Stimulated activated CD8-positive, alpha-beta memory T cell treated with anti-CD3 and anti-CD28 coated beads, Interleukin-4, amount 100 ng/mL, for 4 hours (primary cell): ENCODE measurements around the gene TEAD3.

Experiments used
- DNase-seq, 2 donors: peaks; one replicate each; pipeline ENCODE4 v3.0.0-alpha.2; 2020; ENCODE audit warnings: low read depth in 2 of 2, low spot score in 1 of 2

The TEAD3 gene

DNA sequence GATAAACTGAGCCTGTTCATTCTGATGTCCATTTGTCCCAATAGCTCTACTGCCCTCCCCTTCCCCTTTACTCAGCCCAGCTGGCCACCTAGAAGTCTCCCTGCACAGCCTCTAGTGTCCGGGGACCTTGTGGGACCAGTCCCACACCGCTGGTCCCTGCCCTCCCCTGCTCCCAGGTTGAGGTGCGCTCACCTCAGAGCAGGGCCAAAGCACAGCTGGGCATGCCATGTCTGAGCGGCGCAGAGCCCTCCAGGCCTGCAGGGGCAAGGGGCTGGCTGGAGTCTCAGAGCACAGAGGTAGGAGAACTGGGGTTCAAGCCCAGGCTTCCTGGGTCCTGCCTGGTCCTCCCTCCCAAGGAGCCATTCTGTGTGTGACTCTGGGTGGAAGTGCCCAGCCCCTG is 69.4 kb downstream of the TEAD3 start:
- no peak for DNase-seq

DNA sequence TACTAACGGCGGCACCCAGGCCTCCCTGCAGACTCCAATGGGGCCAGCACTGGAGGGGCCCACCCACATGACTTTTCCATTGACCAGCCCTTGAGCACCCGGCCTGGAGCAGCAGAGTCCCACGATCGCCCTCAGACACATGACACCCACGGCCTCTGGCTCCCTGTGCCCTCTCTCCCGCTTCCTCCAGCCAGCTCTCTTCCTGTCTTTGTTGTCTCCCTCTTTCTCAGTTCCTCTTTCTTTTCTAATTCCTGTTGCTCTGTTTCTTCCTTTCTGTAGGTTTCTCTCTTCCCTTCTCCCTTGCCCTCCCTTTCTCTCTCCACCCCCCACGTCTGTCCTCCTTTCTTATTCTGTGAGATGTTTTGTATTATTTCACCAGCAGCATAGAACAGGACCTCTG is 70.8 kb downstream of the TEAD3 start:
- no peak for DNase-seq

DNA sequence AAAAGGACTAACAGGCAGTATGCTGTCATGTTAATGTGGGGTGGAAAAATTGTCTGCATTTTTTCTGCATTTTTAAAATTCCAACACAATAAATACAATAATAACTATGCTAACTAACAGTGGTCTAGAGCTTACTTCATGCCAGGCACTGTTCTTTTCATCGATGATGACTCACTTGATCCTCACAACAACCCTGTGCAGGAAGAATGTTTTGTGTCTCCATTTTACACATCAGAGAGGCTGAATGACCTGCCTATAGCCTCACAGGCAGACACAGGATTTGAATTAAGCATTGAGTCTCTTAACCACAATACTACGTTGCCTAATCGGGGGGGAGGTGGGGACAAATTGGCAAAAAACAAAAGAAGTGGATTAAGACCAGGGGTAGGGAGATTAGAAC is 71.6 kb downstream of the TEAD3 start:
- DNase-seq: no peak
